GM12801 (cell line): ENCODE results near the gene IDNK.

Experiments used
- TF ChIP-seq, protein P1 (sequence below): IDR thresholded peaks from one replicate; pipeline ENCODE4 v1.5.1; 2011; ENCODE audit warnings: control low read depth; ENCODE audit not compliant: insufficient read length; ENCODE audit errors: extremely low read depth

Gene IDNK

DNA sequence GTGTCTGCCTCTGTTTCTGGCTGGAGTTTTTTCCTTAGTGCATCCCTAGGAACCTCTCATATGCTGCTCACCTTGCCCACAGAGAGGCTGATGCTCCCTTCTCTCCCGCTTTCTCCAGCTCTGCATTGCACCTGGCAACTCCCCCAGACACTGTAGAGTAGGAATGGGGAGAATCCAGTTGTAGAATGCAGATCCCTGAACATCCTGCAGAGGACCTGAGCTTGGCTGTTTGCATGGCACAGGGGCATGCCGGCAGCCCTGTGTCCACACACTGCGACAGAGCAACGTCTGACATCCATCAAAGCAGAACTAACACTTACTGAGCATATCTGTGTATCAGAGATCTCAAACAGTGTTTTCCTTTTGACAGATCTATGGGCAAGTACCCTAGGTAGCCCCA lies 19.9 kb downstream of the IDNK start:
- TF ChIP-seq, protein P1, sequence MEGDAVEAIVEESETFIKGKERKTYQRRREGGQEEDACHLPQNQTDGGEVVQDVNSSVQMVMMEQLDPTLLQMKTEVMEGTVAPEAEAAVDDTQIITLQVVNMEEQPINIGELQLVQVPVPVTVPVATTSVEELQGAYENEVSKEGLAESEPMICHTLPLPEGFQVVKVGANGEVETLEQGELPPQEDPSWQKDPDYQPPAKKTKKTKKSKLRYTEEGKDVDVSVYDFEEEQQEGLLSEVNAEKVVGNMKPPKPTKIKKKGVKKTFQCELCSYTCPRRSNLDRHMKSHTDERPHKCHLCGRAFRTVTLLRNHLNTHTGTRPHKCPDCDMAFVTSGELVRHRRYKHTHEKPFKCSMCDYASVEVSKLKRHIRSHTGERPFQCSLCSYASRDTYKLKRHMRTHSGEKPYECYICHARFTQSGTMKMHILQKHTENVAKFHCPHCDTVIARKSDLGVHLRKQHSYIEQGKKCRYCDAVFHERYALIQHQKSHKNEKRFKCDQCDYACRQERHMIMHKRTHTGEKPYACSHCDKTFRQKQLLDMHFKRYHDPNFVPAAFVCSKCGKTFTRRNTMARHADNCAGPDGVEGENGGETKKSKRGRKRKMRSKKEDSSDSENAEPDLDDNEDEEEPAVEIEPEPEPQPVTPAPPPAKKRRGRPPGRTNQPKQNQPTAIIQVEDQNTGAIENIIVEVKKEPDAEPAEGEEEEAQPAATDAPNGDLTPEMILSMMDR, result no peak

DNA sequence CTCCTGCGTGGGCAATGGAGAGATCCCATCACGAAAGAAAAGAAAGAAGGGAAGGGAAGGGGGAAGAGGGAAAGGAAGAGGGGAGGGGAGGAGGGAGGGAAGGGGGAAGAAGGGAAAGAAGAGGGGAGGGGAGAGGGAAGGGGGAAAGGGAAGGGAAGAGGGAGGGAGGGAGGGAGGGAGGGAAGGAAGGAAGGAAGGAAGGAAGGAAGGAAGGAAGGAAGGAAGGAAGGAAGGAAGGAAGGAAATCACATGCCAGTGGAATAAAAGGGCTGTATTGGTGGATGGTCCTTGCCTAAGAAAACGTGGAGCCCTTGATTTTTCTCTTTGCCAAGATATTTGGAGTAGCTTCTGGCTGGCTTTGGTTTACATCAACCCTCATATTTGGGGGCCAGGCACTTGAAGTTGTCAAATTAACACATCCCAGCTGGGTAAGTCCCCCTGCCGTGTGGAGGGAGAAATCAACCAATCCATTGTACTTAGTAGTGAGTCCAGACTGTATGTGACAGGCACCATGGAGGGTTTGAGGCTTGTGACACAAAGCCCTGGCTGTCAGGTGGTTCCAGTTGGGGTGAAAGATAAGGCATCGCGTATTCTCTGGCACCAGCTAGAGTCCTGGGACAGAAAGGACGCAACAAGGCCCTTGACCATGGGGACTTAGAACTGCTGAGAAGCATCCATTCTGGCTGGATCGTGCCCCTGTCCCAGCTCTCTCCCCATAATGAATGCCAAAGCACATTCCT lies 23.7 kb downstream of the IDNK start:
- TF ChIP-seq, protein P1, result no peak

DNA sequence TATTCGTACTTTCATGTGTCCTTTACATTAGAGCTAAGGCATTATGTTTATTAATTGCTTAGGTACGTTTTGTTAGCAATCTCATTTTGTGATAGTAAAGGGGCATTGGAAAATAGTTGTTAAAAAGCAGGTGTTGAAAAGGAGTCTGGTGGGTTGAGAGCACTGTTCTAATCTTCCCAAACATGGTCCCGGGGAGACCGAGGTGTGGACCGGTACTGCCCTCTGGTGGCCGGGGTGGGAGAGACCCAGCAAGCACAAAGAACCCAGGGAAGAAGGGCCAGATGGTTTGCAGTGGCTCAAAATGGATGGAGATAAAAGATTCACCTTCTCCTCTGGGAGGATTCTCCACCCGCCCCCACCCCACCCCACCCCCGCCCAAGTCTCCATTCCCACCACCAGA lies 26.1 kb downstream of the IDNK start:
- TF ChIP-seq, protein P1, result no peak

DNA sequence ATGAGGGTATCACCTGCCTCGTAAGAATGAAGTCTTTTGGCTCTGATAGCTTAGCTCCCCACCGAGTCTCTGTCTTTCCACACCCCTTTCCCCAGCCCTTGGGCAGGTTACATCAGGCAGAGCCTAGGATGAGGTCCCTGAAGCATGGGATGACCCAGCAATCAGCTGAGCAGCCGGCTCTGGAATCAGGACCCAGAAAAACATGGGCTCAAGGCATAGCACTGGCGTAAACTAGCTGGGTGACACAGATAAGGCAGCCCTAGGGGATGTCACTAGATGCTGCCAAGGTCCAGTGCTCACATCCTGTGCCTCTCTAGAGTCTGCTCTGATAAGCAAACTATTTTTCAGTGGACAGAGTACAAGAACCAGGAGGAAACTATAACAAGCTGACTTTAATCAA lies 26.6 kb downstream of the IDNK start:
- TF ChIP-seq, protein P1, result no peak

DNA sequence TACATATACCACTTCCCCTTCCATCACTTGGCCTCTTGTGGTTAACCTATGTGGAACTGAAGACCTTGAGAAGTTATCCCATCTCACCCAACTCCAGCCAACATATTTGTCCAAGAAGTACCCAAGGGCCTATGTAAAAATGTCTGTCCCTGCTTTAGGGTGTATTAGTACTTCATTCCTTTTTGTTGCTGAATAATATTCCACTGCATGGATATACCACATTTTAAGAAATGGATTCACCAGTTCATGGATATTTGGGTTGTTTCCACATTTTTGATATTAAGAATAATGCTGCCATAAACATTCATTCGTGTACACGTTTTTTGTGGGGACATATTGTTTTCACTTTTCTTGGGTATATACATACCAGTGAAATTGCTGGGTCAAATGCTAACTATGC lies 28.6 kb downstream of the IDNK start:
- TF ChIP-seq, protein P1, result no peak

DNA sequence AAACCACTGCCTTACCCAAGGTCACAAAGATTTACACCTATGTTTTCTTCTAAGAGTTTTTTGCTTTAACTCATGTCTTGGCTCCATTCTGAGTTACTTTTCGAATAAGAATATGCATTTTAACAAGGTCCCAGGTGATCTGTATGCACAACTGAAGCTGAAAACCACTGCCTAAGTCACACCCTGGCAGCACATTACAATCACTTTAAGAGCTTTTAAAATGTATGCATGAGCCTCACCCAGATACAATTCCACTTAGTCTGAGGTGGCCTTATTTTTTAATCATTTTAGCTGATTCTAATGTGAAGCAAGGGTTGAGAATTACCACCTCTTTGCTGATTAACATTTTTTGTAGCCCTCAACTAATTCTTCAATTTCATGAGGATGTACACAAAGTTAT lies 29.5 kb downstream of the IDNK start:
- TF ChIP-seq, protein P1, result no peak

DNA sequence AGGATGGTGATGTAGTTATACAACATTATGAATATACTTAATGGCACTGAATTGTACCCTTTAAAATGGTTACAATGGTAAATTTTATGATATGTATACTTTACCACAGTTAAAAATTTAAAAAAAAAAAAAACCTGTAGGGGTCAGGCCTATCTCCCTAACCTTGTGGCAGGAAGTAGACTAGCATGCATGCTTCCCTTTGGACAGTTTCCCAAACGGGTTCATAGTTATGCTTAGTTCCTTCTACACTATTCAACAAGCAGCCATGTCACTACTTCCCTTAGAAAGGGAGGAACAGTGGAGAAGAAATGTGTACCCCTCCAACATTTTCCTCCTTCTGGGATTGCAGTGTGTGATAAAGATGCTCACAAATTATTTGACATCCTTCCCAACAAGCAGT lies 32.5 kb downstream of the IDNK start:
- TF ChIP-seq, protein P1, result no peak
